ENCODE measurements around the gene FERMT1.

DNA sequence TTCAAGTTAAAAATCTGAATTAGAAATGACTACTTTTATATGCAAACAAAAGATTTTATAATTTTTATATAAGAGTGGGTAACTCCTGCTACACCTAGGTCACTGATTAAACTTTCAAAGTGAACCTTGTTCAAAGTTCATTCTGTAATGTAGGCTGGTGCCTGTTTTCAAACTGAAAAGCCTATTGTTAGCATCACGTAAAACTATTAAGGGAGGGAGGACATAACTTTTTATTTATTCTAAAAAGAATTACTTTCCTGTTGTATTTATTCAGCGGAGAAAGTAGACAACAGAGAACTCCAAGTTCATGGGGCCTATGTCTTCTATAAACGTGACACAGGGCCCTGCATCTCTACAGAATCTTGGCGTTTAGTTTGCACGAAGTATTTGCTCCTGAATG lies 27.4 kb downstream of the FERMT1 start:
- TF ChIP-seq, protein P1, sequence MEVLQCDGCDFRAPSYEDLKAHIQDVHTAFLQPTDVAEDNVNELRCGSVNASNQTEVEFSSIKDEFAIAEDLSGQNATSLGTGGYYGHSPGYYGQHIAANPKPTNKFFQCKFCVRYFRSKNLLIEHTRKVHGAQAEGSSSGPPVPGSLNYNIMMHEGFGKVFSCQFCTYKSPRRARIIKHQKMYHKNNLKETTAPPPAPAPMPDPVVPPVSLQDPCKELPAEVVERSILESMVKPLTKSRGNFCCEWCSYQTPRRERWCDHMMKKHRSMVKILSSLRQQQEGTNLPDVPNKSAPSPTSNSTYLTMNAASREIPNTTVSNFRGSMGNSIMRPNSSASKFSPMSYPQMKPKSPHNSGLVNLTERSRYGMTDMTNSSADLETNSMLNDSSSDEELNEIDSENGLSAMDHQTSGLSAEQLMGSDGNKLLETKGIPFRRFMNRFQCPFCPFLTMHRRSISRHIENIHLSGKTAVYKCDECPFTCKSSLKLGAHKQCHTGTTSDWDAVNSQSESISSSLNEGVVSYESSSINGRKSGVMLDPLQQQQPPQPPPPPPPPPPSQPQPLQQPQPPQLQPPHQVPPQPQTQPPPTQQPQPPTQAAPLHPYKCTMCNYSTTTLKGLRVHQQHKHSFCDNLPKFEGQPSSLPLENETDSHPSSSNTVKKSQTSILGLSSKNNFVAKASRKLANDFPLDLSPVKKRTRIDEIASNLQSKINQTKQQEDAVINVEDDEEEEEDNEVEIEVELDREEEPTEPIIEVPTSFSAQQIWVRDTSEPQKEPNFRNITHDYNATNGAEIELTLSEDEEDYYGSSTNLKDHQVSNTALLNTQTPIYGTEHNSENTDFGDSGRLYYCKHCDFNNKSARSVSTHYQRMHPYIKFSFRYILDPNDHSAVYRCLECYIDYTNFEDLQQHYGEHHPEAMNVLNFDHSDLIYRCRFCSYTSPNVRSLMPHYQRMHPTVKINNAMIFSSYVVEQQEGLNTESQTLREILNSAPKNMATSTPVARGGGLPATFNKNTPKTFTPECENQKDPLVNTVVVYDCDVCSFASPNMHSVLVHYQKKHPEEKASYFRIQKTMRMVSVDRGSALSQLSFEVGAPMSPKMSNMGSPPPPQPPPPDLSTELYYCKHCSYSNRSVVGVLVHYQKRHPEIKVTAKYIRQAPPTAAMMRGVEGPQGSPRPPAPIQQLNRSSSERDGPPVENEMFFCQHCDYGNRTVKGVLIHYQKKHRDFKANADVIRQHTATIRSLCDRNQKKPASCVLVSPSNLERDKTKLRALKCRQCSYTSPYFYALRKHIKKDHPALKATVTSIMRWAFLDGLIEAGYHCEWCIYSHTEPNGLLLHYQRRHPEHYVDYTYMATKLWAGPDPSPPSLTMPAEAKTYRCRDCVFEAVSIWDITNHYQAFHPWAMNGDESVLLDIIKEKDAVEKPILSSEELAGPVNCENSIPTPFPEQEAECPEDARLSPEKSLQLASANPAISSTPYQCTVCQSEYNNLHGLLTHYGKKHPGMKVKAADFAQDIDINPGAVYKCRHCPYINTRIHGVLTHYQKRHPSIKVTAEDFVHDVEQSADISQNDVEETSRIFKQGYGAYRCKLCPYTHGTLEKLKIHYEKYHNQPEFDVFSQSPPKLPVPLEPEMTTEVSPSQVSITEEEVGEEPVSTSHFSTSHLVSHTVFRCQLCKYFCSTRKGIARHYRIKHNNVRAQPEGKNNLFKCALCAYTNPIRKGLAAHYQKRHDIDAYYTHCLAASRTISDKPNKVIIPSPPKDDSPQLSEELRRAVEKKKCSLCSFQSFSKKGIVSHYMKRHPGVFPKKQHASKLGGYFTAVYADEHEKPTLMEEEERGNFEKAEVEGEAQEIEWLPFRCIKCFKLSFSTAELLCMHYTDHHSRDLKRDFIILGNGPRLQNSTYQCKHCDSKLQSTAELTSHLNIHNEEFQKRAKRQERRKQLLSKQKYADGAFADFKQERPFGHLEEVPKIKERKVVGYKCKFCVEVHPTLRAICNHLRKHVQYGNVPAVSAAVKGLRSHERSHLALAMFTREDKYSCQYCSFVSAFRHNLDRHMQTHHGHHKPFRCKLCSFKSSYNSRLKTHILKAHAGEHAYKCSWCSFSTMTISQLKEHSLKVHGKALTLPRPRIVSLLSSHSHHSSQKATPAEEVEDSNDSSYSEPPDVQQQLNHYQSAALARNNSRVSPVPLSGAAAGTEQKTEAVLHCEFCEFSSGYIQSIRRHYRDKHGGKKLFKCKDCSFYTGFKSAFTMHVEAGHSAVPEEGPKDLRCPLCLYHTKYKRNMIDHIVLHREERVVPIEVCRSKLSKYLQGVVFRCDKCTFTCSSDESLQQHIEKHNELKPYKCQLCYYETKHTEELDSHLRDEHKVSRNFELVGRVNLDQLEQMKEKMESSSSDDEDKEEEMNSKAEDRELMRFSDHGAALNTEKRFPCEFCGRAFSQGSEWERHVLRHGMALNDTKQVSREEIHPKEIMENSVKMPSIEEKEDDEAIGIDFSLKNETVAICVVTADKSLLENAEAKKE (CRISPR knock-in tag; IDR thresholded peaks at IDR 0.05) = no peak
- TF ChIP-seq, protein P2, sequence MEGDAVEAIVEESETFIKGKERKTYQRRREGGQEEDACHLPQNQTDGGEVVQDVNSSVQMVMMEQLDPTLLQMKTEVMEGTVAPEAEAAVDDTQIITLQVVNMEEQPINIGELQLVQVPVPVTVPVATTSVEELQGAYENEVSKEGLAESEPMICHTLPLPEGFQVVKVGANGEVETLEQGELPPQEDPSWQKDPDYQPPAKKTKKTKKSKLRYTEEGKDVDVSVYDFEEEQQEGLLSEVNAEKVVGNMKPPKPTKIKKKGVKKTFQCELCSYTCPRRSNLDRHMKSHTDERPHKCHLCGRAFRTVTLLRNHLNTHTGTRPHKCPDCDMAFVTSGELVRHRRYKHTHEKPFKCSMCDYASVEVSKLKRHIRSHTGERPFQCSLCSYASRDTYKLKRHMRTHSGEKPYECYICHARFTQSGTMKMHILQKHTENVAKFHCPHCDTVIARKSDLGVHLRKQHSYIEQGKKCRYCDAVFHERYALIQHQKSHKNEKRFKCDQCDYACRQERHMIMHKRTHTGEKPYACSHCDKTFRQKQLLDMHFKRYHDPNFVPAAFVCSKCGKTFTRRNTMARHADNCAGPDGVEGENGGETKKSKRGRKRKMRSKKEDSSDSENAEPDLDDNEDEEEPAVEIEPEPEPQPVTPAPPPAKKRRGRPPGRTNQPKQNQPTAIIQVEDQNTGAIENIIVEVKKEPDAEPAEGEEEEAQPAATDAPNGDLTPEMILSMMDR (conservative IDR thresholded peaks at IDR 0.05; ENCODE audit: low read depth in 2 of 2) = no peak
- TF ChIP-seq, protein P3, sequence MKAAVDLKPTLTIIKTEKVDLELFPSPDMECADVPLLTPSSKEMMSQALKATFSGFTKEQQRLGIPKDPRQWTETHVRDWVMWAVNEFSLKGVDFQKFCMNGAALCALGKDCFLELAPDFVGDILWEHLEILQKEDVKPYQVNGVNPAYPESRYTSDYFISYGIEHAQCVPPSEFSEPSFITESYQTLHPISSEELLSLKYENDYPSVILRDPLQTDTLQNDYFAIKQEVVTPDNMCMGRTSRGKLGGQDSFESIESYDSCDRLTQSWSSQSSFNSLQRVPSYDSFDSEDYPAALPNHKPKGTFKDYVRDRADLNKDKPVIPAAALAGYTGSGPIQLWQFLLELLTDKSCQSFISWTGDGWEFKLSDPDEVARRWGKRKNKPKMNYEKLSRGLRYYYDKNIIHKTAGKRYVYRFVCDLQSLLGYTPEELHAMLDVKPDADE (IDR thresholded peaks at IDR 0.05) = no peak
- TF ChIP-seq EZH2 (IDR thresholded peaks at IDR 0.05; ENCODE audit: low read depth, unreplicated experiment) (no peak), JUNB (IDR thresholded peaks at IDR 0.05; ENCODE audit: unreplicated experiment) (no peak), EZH2phosphoT487 (IDR thresholded peaks at IDR 0.05; ENCODE audit: unreplicated experiment) (no peak), POLR2AphosphoS5 (IDR thresholded peaks at IDR 0.05; ENCODE audit: low read depth) (no peak), NANOG (IDR thresholded peaks at IDR 0.05; ENCODE audit: borderline replicate concordance) (no peak), CREB1 (CRISPR knock-in tag; IDR thresholded peaks at IDR 0.05; ENCODE audit: low read depth) (no peak), STAT1 (IDR thresholded peaks at IDR 0.05; ENCODE audit: unreplicated experiment) (no peak), ZNF331 (CRISPR knock-in tag; IDR thresholded peaks at IDR 0.05; ENCODE audit: low read depth) (no peak)
- TF ChIP-seq, protein P4, sequence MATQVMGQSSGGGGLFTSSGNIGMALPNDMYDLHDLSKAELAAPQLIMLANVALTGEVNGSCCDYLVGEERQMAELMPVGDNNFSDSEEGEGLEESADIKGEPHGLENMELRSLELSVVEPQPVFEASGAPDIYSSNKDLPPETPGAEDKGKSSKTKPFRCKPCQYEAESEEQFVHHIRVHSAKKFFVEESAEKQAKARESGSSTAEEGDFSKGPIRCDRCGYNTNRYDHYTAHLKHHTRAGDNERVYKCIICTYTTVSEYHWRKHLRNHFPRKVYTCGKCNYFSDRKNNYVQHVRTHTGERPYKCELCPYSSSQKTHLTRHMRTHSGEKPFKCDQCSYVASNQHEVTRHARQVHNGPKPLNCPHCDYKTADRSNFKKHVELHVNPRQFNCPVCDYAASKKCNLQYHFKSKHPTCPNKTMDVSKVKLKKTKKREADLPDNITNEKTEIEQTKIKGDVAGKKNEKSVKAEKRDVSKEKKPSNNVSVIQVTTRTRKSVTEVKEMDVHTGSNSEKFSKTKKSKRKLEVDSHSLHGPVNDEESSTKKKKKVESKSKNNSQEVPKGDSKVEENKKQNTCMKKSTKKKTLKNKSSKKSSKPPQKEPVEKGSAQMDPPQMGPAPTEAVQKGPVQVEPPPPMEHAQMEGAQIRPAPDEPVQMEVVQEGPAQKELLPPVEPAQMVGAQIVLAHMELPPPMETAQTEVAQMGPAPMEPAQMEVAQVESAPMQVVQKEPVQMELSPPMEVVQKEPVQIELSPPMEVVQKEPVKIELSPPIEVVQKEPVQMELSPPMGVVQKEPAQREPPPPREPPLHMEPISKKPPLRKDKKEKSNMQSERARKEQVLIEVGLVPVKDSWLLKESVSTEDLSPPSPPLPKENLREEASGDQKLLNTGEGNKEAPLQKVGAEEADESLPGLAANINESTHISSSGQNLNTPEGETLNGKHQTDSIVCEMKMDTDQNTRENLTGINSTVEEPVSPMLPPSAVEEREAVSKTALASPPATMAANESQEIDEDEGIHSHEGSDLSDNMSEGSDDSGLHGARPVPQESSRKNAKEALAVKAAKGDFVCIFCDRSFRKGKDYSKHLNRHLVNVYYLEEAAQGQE (IDR thresholded peaks at IDR 0.05; ENCODE audit: unreplicated experiment) = no peak

All from GM23338 (cell line).